ENCODE data around the gene RBM5.

RBM5 gene

GRCh38 chr3:50157827-50158529, 69.3 kb downstream of the RBM5 start:
- no peak for TF ChIP-seq CTCF (conservative IDR thresholded peaks at IDR 0.05; ENCODE audit: control insufficient read depth, insufficient read depth, low read depth, low read length)
- DNase-seq (ENCODE audit: low read depth) = peak; percentile 22
- H3K4me3 ChIP-seq (ENCODE audit: control insufficient read depth, low read depth, low read length) = no peak overlapping the region

- no peak overlapping the region for H3K4me3 ChIP-seq (ENCODE audit: control insufficient read depth, low read depth, low read length)
- no peak for TF ChIP-seq CTCF (conservative IDR thresholded peaks at IDR 0.05; ENCODE audit: control insufficient read depth, insufficient read depth, low read depth, low read length)
- no peak for DNase-seq (ENCODE audit: low read depth)
Observed at GRCh38 chr3:50158530-50159146, 69.9 kb downstream of the RBM5 start.

- no peak overlapping the region for H3K4me3 ChIP-seq (ENCODE audit: control insufficient read depth, low read depth, low read length)
- no peak for TF ChIP-seq CTCF (conservative IDR thresholded peaks at IDR 0.05; ENCODE audit: control insufficient read depth, insufficient read depth, low read depth, low read length)
- no peak for DNase-seq (ENCODE audit: low read depth)
Observed at GRCh38 chr3:50160561-50160983, 71.9 kb downstream of the RBM5 start.

GRCh38 chr3:50161320-50161719, 72.6 kb downstream of the RBM5 start:
- no peak for TF ChIP-seq CTCF (conservative IDR thresholded peaks at IDR 0.05; ENCODE audit: control insufficient read depth, insufficient read depth, low read depth, low read length)
- no peak for DNase-seq (ENCODE audit: low read depth)
- no peak overlapping the region for H3K4me3 ChIP-seq (ENCODE audit: control insufficient read depth, low read depth, low read length)

GRCh38 chr3:50162034-50162883, 73.5 kb downstream of the RBM5 start:
- H3K4me3 ChIP-seq (ENCODE audit: control insufficient read depth, low read depth, low read length) = no peak overlapping the region
- no peak for DNase-seq (ENCODE audit: low read depth)
- no peak for TF ChIP-seq CTCF (conservative IDR thresholded peaks at IDR 0.05; ENCODE audit: control insufficient read depth, insufficient read depth, low read depth, low read length)

GRCh38 chr3:50163572-50164455, 75.1 kb downstream of the RBM5 start:
- TF ChIP-seq CTCF (conservative IDR thresholded peaks at IDR 0.05; ENCODE audit: control insufficient read depth, insufficient read depth, low read depth, low read length) = no peak
- DNase-seq (ENCODE audit: low read depth) = peak; percentile 91
- H3K4me3 ChIP-seq (ENCODE audit: control insufficient read depth, low read depth, low read length) = no peak overlapping the region
